NK-92 (cell line): ENCODE measurements around the gene IL1RAPL1.

ENCODE experiments used
- DNase-seq: peaks from one replicate; lab custom pipeline; 2025; ENCODE audit not compliant: unreplicated experiment; lab: John Stamatoyannopoulos, UW

IL1RAPL1 gene

GRCh38 chrX:29617276-29617675, 1030.0 kb downstream of the IL1RAPL1 start:
- DNase-seq = no peak

GRCh38 chrX:29617725-29618124, 1030.5 kb downstream of the IL1RAPL1 start:
- DNase-seq = no peak

GRCh38 chrX:29627833-29628232, 1040.6 kb downstream of the IL1RAPL1 start:
- no peak for DNase-seq

- no peak for DNase-seq
These were observed 1047.3 kb downstream of the IL1RAPL1 start for GRCh38 chrX:29634516-29634915.

GRCh38 chrX:29636331-29636730, 1049.1 kb downstream of the IL1RAPL1 start:
- DNase-seq = no peak

- DNase-seq = no peak
These were observed 1052.9 kb downstream of the IL1RAPL1 start for GRCh38 chrX:29640106-29640505.

GRCh38 chrX:29641461-29641860, 1054.2 kb downstream of the IL1RAPL1 start:
- no peak for DNase-seq

- DNase-seq = no peak
These were observed 1055.9 kb downstream of the IL1RAPL1 start for GRCh38 chrX:29643181-29643580.

GRCh38 chrX:29648161-29648560, 1060.9 kb downstream of the IL1RAPL1 start:
- no peak for DNase-seq

- no peak for DNase-seq
These were observed 1065.2 kb downstream of the IL1RAPL1 start for GRCh38 chrX:29652484-29652883.

GRCh38 chrX:29653721-29654120, 1066.5 kb downstream of the IL1RAPL1 start:
- no peak for DNase-seq

GRCh38 chrX:29659911-29660310, 1072.7 kb downstream of the IL1RAPL1 start:
- no peak for DNase-seq

- no peak for DNase-seq
These were observed 1074.0 kb downstream of the IL1RAPL1 start for GRCh38 chrX:29661290-29661689.

GRCh38 chrX:29662101-29662500, 1074.9 kb downstream of the IL1RAPL1 start:
- DNase-seq = no peak

- DNase-seq = no peak
These were observed 1075.7 kb downstream of the IL1RAPL1 start for GRCh38 chrX:29662759-29663503.

- no peak for DNase-seq
These were observed 1078.3 kb downstream of the IL1RAPL1 start for GRCh38 chrX:29665532-29665931.

- no peak for DNase-seq
These were observed 1079.1 kb downstream of the IL1RAPL1 start for GRCh38 chrX:29666366-29666765.

- DNase-seq = no peak
These were observed 1084.2 kb downstream of the IL1RAPL1 start for GRCh38 chrX:29671421-29671820.

GRCh38 chrX:29687687-29688086, 1100.4 kb downstream of the IL1RAPL1 start:
- DNase-seq = no peak

GRCh38 chrX:29690061-29690460, 1102.8 kb downstream of the IL1RAPL1 start:
- DNase-seq = no peak

GRCh38 chrX:29691044-29691443, 1103.8 kb downstream of the IL1RAPL1 start:
- no peak for DNase-seq

- no peak for DNase-seq
These were observed 1106.7 kb downstream of the IL1RAPL1 start for GRCh38 chrX:29693912-29694311.

- DNase-seq = no peak
These were observed 1112.0 kb downstream of the IL1RAPL1 start for GRCh38 chrX:29699239-29699638.
